Occipital lobe (tissue), 2 donors: ENCODE measurements around the gene NHLH1. TPM values are rescaled to one million over a fixed set of nuclear protein-coding genes. Genes with fewer than 3 reads are reported as not detected.

Source experiments
- DNase-seq: peaks from one replicate; lab custom pipeline; 2025; lab: John Stamatoyannopoulos, UW
- total RNA-seq: library from RNA; depleted of rRNA; stranded (reverse); fragments of >200 nt; gene quantifications from one replicate; pipeline ENCODE4 v1.2.3, GENCODE V29; 2014

Gene NHLH1
- total RNA-seq, 1 donor from 2014 or later: 0.62 TPM

GRCh38 chr1:160358073-160358472 is 8.8 kb upstream of the NHLH1 start:
- DNase-seq: no peak

- peak; percentile 18 for DNase-seq
Measured at GRCh38 chr1:160359559-160360226, 7.2 kb upstream of the NHLH1 start.

- no peak for DNase-seq
Measured at GRCh38 chr1:160360227-160360695, 6.6 kb upstream of the NHLH1 start.

GRCh38 chr1:160361199-160361598 is 5.7 kb upstream of the NHLH1 start:
- DNase-seq: no peak

GRCh38 chr1:160361814-160362167 is 5.1 kb upstream of the NHLH1 start:
- DNase-seq: no peak

- no peak for DNase-seq
Measured at GRCh38 chr1:160362168-160362957, 4.5 kb upstream of the NHLH1 start.

GRCh38 chr1:160363010-160363409 is 3.9 kb upstream of the NHLH1 start:
- DNase-seq: no peak

GRCh38 chr1:160363951-160364735 is 2.7 kb upstream of the NHLH1 start:
- no peak for DNase-seq

- DNase-seq: no peak
Measured at GRCh38 chr1:160365325-160365724, 1.5 kb upstream of the NHLH1 start.

GRCh38 chr1:160367516-160367900 is 637 bp downstream of the NHLH1 start:
- DNase-seq: no peak

GRCh38 chr1:160367934-160368923 is 1.4 kb downstream of the NHLH1 start:
- DNase-seq: no peak

- no peak for DNase-seq
Measured at GRCh38 chr1:160369087-160369486, 2.2 kb downstream of the NHLH1 start.

- DNase-seq: no peak
Measured at GRCh38 chr1:160370561-160371345, 3.9 kb downstream of the NHLH1 start.

- no peak for DNase-seq
Measured at GRCh38 chr1:160371346-160371631, 4.4 kb downstream of the NHLH1 start.

- no peak for DNase-seq
Measured at GRCh38 chr1:160371756-160372155, 4.9 kb downstream of the NHLH1 start.

GRCh38 chr1:160373696-160374095 is 6.8 kb downstream of the NHLH1 start:
- no peak for DNase-seq

- no peak for DNase-seq
Measured at GRCh38 chr1:160374306-160375110, 7.6 kb downstream of the NHLH1 start.

- DNase-seq: peak; percentile 11
Measured at GRCh38 chr1:160375788-160376524, 9.1 kb downstream of the NHLH1 start.
